Esophagus muscularis mucosa (tissue), 4 donors: ENCODE data around the gene RAB7B. TPM values are rescaled to one million over a fixed set of nuclear protein-coding genes. Genes with fewer than 3 reads are reported as not detected.

Experiments used
- DNase-seq: peaks from one replicate; pipeline ENCODE4 v3.0.0-alpha.2; 2017; ENCODE audit errors: extremely low spot score
- H3K27ac ChIP-seq, 4 donors: fragments of 200-600 bp; sonication (generic); replicated peaks in 1 of 4; 1 replicate in 3 of 4; 2 replicates in 1 of 4; pipeline ENCODE4 v1.5.1; 2016 to 2019; ENCODE audit warnings: mild to moderate bottlenecking in 1 of 4
- H3K27me3 ChIP-seq, 4 donors: fragments of 200-600 bp; sonication (generic); one replicate each; pipeline versions ENCODE4 v1.5.1 to v1.6.0; 2016 to 2019
- H3K36me3 ChIP-seq, 4 donors: fragments of 200-600 bp; sonication (generic); one replicate each; pipeline ENCODE4 v1.5.1; 2016 to 2019
- H3K4me1 ChIP-seq, 4 donors: fragments of 200-600 bp; sonication (generic); one replicate each; pipeline ENCODE4 v1.5.1; 2016 to 2019
- H3K4me3 ChIP-seq, 4 donors: fragments of 200-600 bp; sonication (generic); 1 replicate in 2 of 4; 2 replicates in 2 of 4; pipeline ENCODE4 v1.5.1; 2016 to 2019; ENCODE audit warnings: mild to moderate bottlenecking in 4 of 4, moderate library complexity in 1 of 4
- H3K9me3 ChIP-seq, 4 donors: fragments of 200-600 bp; sonication (generic); 1 replicate in 3 of 4; 2 replicates in 1 of 4; pipeline ENCODE4 v1.5.1; 2016 to 2019
- EP300 ChIP-seq: sonication (generic); formaldehyde crosslinking; IDR thresholded peaks from one replicate; pipeline ENCODE4 v1.6.1; 2017; ENCODE audit warnings: antibody characterized with exemption
- POLR2A ChIP-seq: fragments of 450-650 bp; IDR thresholded peaks from one replicate; pipeline ENCODE4 v1.6.1; 2017; ENCODE audit warnings: antibody characterized with exemption, moderate library complexity, mild to moderate bottlenecking, low read depth
- POLR2AphosphoS5 ChIP-seq, 2 donors: sonication (generic); formaldehyde crosslinking; IDR thresholded peaks; one replicate each; pipeline ENCODE4 v1.6.1; 2017; ENCODE audit warnings: antibody characterized with exemption in 2 of 2
- WGBS: methylation state at CpG from one replicate; pipeline ENCODE4 v1.1.5; 2018; 5-methylcytosine and 5-hydroxymethylcytosine counted together
- intact Hi-C: fragments of 100-400 bp; cut with DNase I; formaldehyde crosslinking; loops from one replicate; pipeline ENCODE4 v1.15.1; 2023
- total RNA-seq, 4 donors: library from RNA; depleted of rRNA; stranded (reverse); fragments of >200 nt; gene quantifications; one replicate each; pipeline versions ENCODE4 v1.1.0 to v1.2.1, GENCODE V29; 2016
- TF ChIP-seq, protein P1 (sequence below), 3 experiments: fragments of 200-600 bp in 2 of 3; fragments of 450-650 bp in 1 of 3; sonication (generic) in 2 of 3; IDR thresholded peaks; one replicate each; pipeline ENCODE4 v1.5.1; 2017 to 2019; ENCODE audit warnings: antibody characterized with exemption in 3 of 3, mild to moderate bottlenecking in 2 of 3, moderate library complexity in 1 of 3

Gene RAB7B
- total RNA-seq, 4 donors from 2014 or later, result 0.32 to 2.5 (median 1.8) TPM

DNA sequence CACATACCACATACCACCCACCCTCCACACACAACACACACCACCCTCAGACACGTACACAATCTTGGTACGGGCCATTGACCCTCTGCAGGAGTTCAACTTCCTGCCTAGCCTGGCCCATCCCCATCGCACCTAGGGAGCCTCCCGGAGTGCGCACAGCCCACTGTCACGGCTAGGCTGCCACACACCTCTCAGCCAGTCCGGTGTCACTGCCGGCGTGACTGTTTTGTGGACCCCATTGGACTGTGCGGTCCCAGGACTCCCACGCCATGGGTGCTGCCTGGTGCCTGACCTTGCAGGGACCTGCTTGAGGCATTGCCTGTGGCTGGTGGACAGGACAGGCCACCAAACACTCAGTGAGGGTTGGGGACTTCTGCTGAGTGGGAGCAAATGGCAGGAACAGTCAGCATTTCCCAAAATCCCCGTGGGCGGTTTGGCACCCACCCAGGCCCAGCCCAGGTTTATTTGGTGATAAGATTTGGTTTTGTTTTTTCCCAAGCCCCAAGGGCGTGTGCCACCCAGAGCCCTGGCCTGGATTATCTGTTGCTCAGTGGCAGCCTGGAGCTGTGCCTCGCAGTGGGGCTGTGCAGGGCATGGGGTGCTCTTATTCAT, 27.7 kb downstream of the RAB7B start:
- no peak for TF ChIP-seq POLR2AphosphoS5 (IDR thresholded peaks at IDR 0.05)
- TF ChIP-seq EP300, result no peak
- no peak for TF ChIP-seq POLR2A
- TF ChIP-seq, protein P1, sequence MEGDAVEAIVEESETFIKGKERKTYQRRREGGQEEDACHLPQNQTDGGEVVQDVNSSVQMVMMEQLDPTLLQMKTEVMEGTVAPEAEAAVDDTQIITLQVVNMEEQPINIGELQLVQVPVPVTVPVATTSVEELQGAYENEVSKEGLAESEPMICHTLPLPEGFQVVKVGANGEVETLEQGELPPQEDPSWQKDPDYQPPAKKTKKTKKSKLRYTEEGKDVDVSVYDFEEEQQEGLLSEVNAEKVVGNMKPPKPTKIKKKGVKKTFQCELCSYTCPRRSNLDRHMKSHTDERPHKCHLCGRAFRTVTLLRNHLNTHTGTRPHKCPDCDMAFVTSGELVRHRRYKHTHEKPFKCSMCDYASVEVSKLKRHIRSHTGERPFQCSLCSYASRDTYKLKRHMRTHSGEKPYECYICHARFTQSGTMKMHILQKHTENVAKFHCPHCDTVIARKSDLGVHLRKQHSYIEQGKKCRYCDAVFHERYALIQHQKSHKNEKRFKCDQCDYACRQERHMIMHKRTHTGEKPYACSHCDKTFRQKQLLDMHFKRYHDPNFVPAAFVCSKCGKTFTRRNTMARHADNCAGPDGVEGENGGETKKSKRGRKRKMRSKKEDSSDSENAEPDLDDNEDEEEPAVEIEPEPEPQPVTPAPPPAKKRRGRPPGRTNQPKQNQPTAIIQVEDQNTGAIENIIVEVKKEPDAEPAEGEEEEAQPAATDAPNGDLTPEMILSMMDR (IDR thresholded peaks at IDR 0.05), result no peak
- Histone ChIP-seq H3K9me3 (no peaks in the 10 kb centered on the region), H3K27ac (no peak overlapping the region), H3K27me3 (peaks cover 0 to 5% (median 0%) of the 10 kb centered on the region in 4 donors), H3K4me1 (peaks cover 0 to 19% (median 3%) of the 10 kb centered on the region in 4 donors), H3K36me3 (no peaks in the 10 kb centered on the region), H3K4me3 (no peak overlapping the region)
- DNase-seq, result no peak
- WGBS, result 82% methylated on average over 10 of the region's 15 CpGs
- intact Hi-C loops, result loop anchor here (5.0 kb wide), 1 partner anchor 383 kb away; no protein-coding TSS in a partner anchor

DNA sequence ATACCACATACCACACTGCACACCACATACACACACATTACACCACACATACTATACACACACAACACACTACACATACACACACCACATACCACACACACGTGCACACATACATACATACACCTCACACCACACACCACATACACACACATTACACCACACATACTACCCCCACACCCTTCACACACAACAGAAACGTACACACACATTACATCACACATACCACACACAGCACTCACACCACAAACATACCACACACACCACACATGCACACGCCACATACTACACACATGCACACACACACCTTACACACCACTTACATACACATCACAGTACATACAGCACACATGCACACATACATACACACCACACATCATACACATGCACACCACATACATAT, 28.5 kb downstream of the RAB7B start:
- H3K4me3 ChIP-seq, result no peak overlapping the region
- H3K27me3 ChIP-seq, result peaks cover 0 to 5% (median 0%) of the 10 kb centered on the region in 4 donors
- no peaks in the 10 kb centered on the region for H3K9me3 ChIP-seq
- TF ChIP-seq EP300 (no peak), POLR2A (no peak), POLR2AphosphoS5 (IDR thresholded peaks at IDR 0.05) (no peak)
- TF ChIP-seq, protein P1 (IDR thresholded peaks at IDR 0.05), result no peak
- no peak overlapping the region for H3K27ac ChIP-seq
- 73% methylated on average over 3 of the region's 3 CpGs for WGBS
- no peak for DNase-seq
- H3K4me1 ChIP-seq, result peaks cover 0 to 19% (median 3%) of the 10 kb centered on the region in 4 donors
- intact Hi-C loops, result loop anchor here (5.0 kb wide), 1 partner anchor 382 kb away; no protein-coding TSS in a partner anchor
- H3K36me3 ChIP-seq, result no peaks in the 10 kb centered on the region

DNA sequence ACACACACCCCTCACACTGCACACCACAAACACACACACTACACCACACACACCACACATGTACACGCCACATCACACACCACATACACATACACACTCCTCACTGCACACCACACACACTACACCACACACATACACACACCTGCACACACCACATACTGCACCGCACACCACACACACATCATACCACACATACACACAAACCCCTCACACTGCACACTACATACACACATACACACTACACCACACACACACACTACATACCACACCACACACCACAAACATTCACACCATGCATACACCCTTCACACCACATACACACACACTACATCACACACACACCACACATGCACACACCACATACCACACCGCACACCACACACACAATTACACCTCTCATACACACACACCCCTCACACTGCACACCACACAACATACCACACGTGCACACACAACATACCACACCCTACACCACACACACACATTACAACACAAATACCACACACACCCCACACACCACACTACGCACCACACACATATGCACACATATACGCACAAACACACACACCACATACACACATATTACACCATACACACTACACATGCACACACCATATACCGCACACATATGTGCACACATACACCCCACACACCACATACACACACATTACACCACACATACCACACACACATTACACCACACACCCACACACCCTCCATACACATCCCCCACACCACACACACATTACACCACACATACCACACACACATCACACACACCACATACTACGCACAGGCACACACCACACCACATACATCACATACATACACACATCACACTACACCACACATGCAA, 29.6 kb downstream of the RAB7B start:
- intact Hi-C loops, result no loop called here

DNA sequence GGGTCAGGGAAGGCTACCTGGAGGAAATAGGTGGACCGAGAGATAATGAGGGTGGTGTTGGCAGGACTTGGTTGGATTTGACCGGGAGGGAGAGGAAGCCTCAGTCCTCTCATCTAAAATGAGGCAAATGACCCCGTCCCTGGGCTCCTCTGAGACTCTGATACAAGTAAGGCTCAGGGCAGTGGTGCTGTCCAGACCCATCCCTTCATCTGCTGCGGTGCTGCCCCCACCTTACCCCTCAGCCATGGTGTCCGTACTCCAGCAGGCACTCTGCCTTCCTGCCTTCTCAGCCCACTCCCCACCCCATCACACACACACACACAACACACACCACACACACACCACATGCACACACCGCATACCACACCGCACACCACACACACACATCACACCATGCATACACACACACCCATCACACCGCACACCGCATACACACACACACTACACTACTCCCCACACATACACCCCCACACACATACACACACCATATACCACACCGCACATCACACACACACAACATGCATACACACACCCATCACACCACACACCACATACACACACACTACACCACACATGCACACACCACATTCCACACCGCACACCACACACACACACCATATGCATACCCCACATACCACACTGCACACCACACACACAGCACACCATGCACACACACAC, 30.6 kb downstream of the RAB7B start:
- no peak overlapping the region for H3K4me3 ChIP-seq
- no peaks in the 10 kb centered on the region for H3K36me3 ChIP-seq
- intact Hi-C loops, result no loop called here
- 76% methylated on average over 11 of the region's 11 CpGs for WGBS
- TF ChIP-seq EP300, result no peak
- TF ChIP-seq, protein P1 (IDR thresholded peaks at IDR 0.05), result no peak
- no peak for TF ChIP-seq POLR2A
- no peak for TF ChIP-seq POLR2AphosphoS5 (IDR thresholded peaks at IDR 0.05)
- H3K27me3 ChIP-seq, result peaks cover 0 to 5% (median 0%) of the 10 kb centered on the region in 4 donors
- no peaks in the 10 kb centered on the region for H3K9me3 ChIP-seq
- peaks cover 0 to 19% (median 3%) of the 10 kb centered on the region in 4 donors for H3K4me1 ChIP-seq
- no peak for DNase-seq
- H3K27ac ChIP-seq, result no peak overlapping the region

More for the DNA sequence above, 29.6 kb downstream of the RAB7B start:
- TF ChIP-seq, protein P1 (IDR thresholded peaks at IDR 0.05), result no peak
- TF ChIP-seq EP300 (no peak), POLR2A (no peak), POLR2AphosphoS5 (IDR thresholded peaks at IDR 0.05) (no peak)
- H3K4me3 ChIP-seq, result no peak overlapping the region
- H3K36me3 ChIP-seq, result no peaks in the 10 kb centered on the region
- DNase-seq, result no peak
- no peaks in the 10 kb centered on the region for H3K9me3 ChIP-seq
- H3K27me3 ChIP-seq, result peaks cover 0 to 5% (median 0%) of the 10 kb centered on the region in 4 donors
- peaks cover 0 to 19% (median 3%) of the 10 kb centered on the region in 4 donors for H3K4me1 ChIP-seq
- no peak overlapping the region for H3K27ac ChIP-seq
- 96% methylated on average over 8 of the region's 8 CpGs for WGBS
